Endothelial cell of umbilical vein (primary cell): Measurements from ENCODE around the gene HSPG2. TPM values are rescaled to one million over a fixed set of nuclear protein-coding genes. Genes with fewer than 3 reads are reported as not detected.

Experiments
- BruUV-seq: library from RNA; stranded (reverse); fragments of 400-500 nt; replicated peaks from 2 replicates; lab custom pipeline; 2021; lab: Mats Ljungman, UMichigan
- CTCF ChIA-PET: fragments of 300-600, 350-600 bp; sonication (Branson Sonifier 250); formaldehyde crosslinking; loops from one replicate; lab custom pipeline; 2021; ENCODE audit warnings: antibody characterized with exemption, inconsistent platforms; lab: Charles Lee
- POLR2A ChIA-PET: fragments of 300-600, 350-600 bp; sonication (Branson Sonifier 250); formaldehyde crosslinking; loops from one replicate; lab custom pipeline; 2021; ENCODE audit warnings: antibody characterized with exemption, inconsistent platforms; lab: Charles Lee
- DNase-seq: peaks from one replicate; pipeline ENCODE4 v3.0.0-alpha.2; 2011; ENCODE audit warnings: low read depth, low spot score
- FAIRE-seq: peaks from 2 replicates; lab custom pipeline; 2011; peaks lifted over from hg19 to GRCh38; lab: Jason Lieb, UNC
- H2AFZ ChIP-seq: 2 replicates; pipeline ENCODE4 v1.6.0; 2012; ENCODE audit warnings: low read depth, low read length, control low read depth, inconsistent platforms
- H3K27ac ChIP-seq: 2 replicates; pipeline ENCODE4 v1.5.1; 2011; ENCODE audit warnings: low read depth, mild to moderate bottlenecking, control low read depth, low read length, moderate library complexity; ENCODE audit not compliant: insufficient read depth
- H3K27me3 ChIP-seq, 2 experiments: 2 replicates each; pipeline versions ENCODE4 v1.6.0 to v1.6.1; 2011; ENCODE audit warnings: low read length in 2 of 2, mixed read lengths in 1 of 2; ENCODE audit not compliant: control insufficient read depth in 2 of 2, insufficient read depth in 2 of 2
- H3K36me3 ChIP-seq, 2 experiments: 2 replicates in 1 of 2; 3 replicates in 1 of 2; pipeline ENCODE4 v1.5.1; 2011; ENCODE audit warnings: low read length in 2 of 2, mild to moderate bottlenecking in 1 of 2, moderate library complexity in 1 of 2; ENCODE audit not compliant: control insufficient read depth in 2 of 2, insufficient read depth in 2 of 2; ENCODE audit errors: extremely low read depth in 1 of 2
- H3K4me1 ChIP-seq: 3 replicates; pipeline ENCODE4 v1.5.1; 2011; ENCODE audit warnings: mild to moderate bottlenecking, low read length; ENCODE audit not compliant: control insufficient read depth, insufficient read depth; ENCODE audit errors: extremely low read depth
- H3K4me2 ChIP-seq: 2 replicates; pipeline ENCODE4 v1.6.1; 2011; ENCODE audit warnings: low read length, control low read depth, mixed read lengths; ENCODE audit not compliant: insufficient read depth
- H3K4me3 ChIP-seq, 3 experiments: fragments of 200-600 bp in 1 of 3; sonication (generic), shearing (Covaris generic) in 1 of 3; replicated peaks in 1 of 3; 2 replicates each; pipeline ENCODE4 v1.5.1; 2011 to 2016; ENCODE audit warnings: control low read depth in 3 of 3, low read length in 3 of 3, mild to moderate bottlenecking in 2 of 3, inconsistent platforms in 1 of 3, low read depth in 1 of 3, moderate library complexity in 1 of 3; ENCODE audit not compliant: insufficient read depth in 1 of 3
- H3K79me2 ChIP-seq: 2 replicates; pipeline ENCODE4 v1.6.0; 2012; ENCODE audit warnings: low read length, inconsistent platforms; ENCODE audit not compliant: control insufficient read depth, insufficient read depth
- H3K9ac ChIP-seq: replicated peaks from 2 replicates; pipeline ENCODE3; 2011; ENCODE audit warnings: low read length, control low read depth; ENCODE audit not compliant: insufficient read depth; ENCODE audit errors: extremely low read depth
- H3K9me1 ChIP-seq: replicated peaks from 3 replicates; pipeline ENCODE4 v1.6.0; 2011; ENCODE audit warnings: mild to moderate bottlenecking, low read length; ENCODE audit not compliant: control insufficient read depth, insufficient read depth; ENCODE audit errors: extremely low read depth
- H3K9me3 ChIP-seq: replicated peaks from 2 replicates; pipeline ENCODE4 v1.5.1; 2012; ENCODE audit warnings: low read length, inconsistent platforms; ENCODE audit not compliant: control insufficient read depth, insufficient read depth
- H4K20me1 ChIP-seq: replicated peaks from 2 replicates; pipeline ENCODE3; 2011; ENCODE audit warnings: mild to moderate bottlenecking, low read length; ENCODE audit not compliant: control insufficient read depth, insufficient read depth; ENCODE audit errors: extremely low read depth
- EZH2 ChIP-seq: IDR thresholded peaks from 2 replicates; pipeline ENCODE4 v1.6.1; 2012; ENCODE audit warnings: borderline replicate concordance, low read depth, mild to moderate bottlenecking, moderate library complexity, low read length, inconsistent platforms; ENCODE audit not compliant: severe bottlenecking
- FOS ChIP-seq: IDR thresholded peaks from 2 replicates; pipeline ENCODE4 v1.6.1; 2011; ENCODE audit warnings: mild to moderate bottlenecking, low read length, moderate library complexity, borderline replicate concordance; ENCODE audit not compliant: insufficient read depth
- GATA2 ChIP-seq: IDR thresholded peaks from 2 replicates; pipeline ENCODE4 v1.7.0; 2011; ENCODE audit warnings: low read depth, mild to moderate bottlenecking, moderate library complexity, mixed read lengths, low read length; ENCODE audit not compliant: insufficient read length, insufficient read depth
- JUN ChIP-seq: IDR thresholded peaks from 2 replicates; pipeline ENCODE4 v1.6.1; 2011; ENCODE audit warnings: borderline replicate concordance, low read depth; ENCODE audit not compliant: insufficient read length, insufficient read depth
- MYC ChIP-seq: IDR thresholded peaks from one replicate; pipeline ENCODE4 v1.6.1; 2011; ENCODE audit warnings: mild to moderate bottlenecking, low read depth, low read length
- POLR2A ChIP-seq: IDR thresholded peaks from 2 replicates; pipeline ENCODE4 v1.6.1; 2012; ENCODE audit warnings: low read depth, mild to moderate bottlenecking, control low read depth, low read length
- POLR2AphosphoS5 ChIP-seq: IDR thresholded peaks from 2 replicates; pipeline ENCODE4 v1.6.1; 2012; ENCODE audit warnings: low read depth, mild to moderate bottlenecking, control low read depth, low read length, moderate library complexity; ENCODE audit not compliant: insufficient read depth
- dilution Hi-C: fragments of 300-500 bp; cut with MboI; formaldehyde crosslinking; loops from one replicate; pipeline ENCODE4 v1.15.0; 2019; ENCODE audit warnings: low sequenced_read_pairs; ENCODE audit not compliant: extremely low pct_ligation_motif_present
- intact Hi-C: fragments of 100-400 bp; cut with micrococcal nuclease; formaldehyde crosslinking; loops from one replicate; pipeline ENCODE4 v1.10.0; 2022
- polyA plus RNA-seq, 4 experiments: library from polyadenylated mRNA; depleted of rRNA in 3 of 4; stranded (reverse) in 3 of 4; unstranded in 1 of 4; fragments of >200 nt; gene quantifications; 2 replicates each; pipeline versions ENCODE4 v1.2.1 to v1.2.3, GENCODE V29; 2011 to 2012; ENCODE audit warnings: missing spikeins in 1 of 4
- total RNA-seq: library from RNA; stranded (reverse); gene quantifications from 2 replicates; pipeline ENCODE4 v1.2.3, GENCODE V29; 2021
- TF ChIP-seq, protein P1 (sequence below): IDR thresholded peaks from 2 replicates; pipeline ENCODE4 v1.6.1; 2011; ENCODE audit not compliant: insufficient read depth, insufficient read length
- TF ChIP-seq, protein P2 (sequence below), 2 donors: IDR thresholded peaks; 1 replicate in 1 of 2; 2 replicates in 1 of 2; pipeline ENCODE4 v1.5.1; 2011; ENCODE audit warnings: low read length in 2 of 2, mild to moderate bottlenecking in 2 of 2, moderate library complexity in 2 of 2, control low read depth in 1 of 2, inconsistent platforms in 1 of 2, low read depth in 1 of 2; ENCODE audit not compliant: insufficient read depth in 1 of 2; ENCODE audit errors: extremely low read depth in 1 of 2

HSPG2 gene
- total and polyA plus RNA-seq, 2 donors (not counting 3 experiments of a cell fraction or from before 2014, with no cell fraction given): 734 to 3,499 TPM

DNA sequence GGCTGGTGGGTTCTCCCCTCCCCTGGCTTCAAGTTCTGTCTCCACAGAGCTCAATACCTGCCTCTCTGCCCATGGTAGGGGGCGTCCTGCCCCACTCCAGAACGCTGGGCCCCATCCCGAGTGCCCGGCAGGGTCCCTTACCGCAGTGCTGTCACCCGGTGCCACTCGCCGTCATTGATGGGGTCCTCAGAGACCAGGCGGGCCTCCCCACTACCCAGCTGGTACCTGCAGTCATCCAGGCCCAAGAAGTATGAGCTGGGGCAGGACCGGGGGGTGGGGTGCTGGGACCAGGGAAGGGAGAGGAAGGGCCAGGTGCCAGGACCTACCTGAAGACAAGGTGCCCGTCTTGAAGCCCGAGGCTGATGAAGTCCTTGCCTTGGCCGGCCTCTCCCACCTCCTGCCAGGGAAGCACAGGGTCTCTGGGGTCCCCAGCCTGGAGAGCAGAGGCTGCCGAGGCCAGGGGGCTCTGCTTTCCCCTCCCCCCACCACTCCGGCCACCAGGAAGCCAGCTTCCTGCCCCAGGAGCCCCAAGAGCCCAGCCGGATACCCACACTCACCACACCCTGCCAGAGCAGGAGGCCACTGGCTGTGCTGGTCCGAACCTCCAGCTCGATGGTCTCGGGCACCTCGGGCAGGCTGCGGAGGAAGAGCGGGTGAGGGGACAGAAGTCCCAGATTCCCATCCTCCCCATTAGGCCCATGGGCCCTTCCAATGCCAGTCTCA is 113.0 kb downstream of the HSPG2 start:
- peaks cover 7% of the 10 kb centered on the region for H3K4me1 ChIP-seq

DNA sequence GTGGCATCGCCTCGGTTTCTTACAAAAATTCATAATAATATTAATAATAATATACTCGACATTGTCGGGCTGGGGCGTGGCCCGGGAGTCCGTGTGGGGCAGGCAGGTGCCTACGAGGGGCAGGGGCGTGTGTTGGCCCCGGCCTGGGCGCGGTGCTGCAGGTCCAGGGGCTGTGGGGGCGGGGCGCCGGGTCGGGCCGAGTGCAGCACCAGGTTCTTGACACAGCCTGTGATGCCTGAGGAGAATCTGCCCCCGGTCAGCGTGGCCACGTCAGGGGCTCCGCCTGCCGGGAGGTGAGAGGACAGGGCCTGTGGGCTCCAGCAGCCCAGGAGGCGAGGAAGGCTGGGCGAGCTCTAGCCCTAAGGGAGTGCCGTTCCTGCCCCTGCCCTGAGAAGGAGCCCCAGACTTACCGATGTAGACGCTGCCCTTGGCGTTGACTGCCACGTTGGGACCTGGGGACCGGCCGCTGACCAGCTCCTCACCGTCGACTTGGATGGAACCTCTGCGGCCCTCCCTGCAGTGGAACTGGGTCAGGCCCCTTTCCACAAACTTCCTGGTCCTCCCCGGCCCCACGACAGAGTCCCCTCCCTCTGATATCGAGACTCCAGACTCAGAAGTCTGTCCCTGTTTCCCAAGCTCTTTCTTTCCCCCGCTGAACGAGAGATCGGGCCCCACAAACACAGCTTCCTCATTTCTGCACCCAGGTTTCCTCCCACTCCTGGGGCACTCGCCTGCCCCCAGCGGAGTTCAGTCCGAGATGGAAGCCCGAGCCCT is 113.7 kb downstream of the HSPG2 start:
- Histone ChIP-seq H3K9me3 (no peaks in the 10 kb centered on the region), H3K27me3 (no peaks in the 10 kb centered on the region), H3K4me2 (no peak overlapping the region), H3K79me2 (no peaks in the 10 kb centered on the region), H3K27ac (no peak overlapping the region), H3K4me1 (peaks cover 9% of the 10 kb centered on the region), H3K4me3 (no peak overlapping the region), H2AFZ (no peak overlapping the region), H3K36me3 (peaks cover 43 to 70% of the 10 kb centered on the region in 2 experiments), H4K20me1 (no peaks in the 10 kb centered on the region), H3K9ac (no peak overlapping the region), H3K9me1 (no peaks in the 10 kb centered on the region)
- BruUV-seq: TSS peak; percentile 68
- intact Hi-C loops (no loop called here), dilution Hi-C loops (no loop called here)
- ChIA-PET POLR2A (no interaction called here), CTCF (no interaction called here)
- TF ChIP-seq GATA2: no peak
- peak; percentile 34 for TF ChIP-seq POLR2A
- TF ChIP-seq, protein P1, sequence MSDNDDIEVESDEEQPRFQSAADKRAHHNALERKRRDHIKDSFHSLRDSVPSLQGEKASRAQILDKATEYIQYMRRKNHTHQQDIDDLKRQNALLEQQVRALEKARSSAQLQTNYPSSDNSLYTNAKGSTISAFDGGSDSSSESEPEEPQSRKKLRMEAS: no peak
- TF ChIP-seq, protein P2, sequence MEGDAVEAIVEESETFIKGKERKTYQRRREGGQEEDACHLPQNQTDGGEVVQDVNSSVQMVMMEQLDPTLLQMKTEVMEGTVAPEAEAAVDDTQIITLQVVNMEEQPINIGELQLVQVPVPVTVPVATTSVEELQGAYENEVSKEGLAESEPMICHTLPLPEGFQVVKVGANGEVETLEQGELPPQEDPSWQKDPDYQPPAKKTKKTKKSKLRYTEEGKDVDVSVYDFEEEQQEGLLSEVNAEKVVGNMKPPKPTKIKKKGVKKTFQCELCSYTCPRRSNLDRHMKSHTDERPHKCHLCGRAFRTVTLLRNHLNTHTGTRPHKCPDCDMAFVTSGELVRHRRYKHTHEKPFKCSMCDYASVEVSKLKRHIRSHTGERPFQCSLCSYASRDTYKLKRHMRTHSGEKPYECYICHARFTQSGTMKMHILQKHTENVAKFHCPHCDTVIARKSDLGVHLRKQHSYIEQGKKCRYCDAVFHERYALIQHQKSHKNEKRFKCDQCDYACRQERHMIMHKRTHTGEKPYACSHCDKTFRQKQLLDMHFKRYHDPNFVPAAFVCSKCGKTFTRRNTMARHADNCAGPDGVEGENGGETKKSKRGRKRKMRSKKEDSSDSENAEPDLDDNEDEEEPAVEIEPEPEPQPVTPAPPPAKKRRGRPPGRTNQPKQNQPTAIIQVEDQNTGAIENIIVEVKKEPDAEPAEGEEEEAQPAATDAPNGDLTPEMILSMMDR (IDR thresholded peaks at IDR 0.05; ENCODE audit: extremely low read depth in 1 of 2, insufficient read depth in 1 of 2, low read depth in 1 of 2, low read length in 2 of 2): no peak
- TF ChIP-seq POLR2AphosphoS5: peak; percentile 47
- TF ChIP-seq FOS: no peak
- no peak for TF ChIP-seq EZH2
- no peak for TF ChIP-seq JUN
- TF ChIP-seq MYC: no peak
- no peak for DNase-seq
- FAIRE-seq: no peak

More for the DNA sequence above, 113.0 kb downstream of the HSPG2 start:
- Histone ChIP-seq H3K27me3 (no peaks in the 10 kb centered on the region), H2AFZ (no peak overlapping the region), H3K9ac (no peak overlapping the region), H3K9me3 (no peaks in the 10 kb centered on the region), H4K20me1 (no peaks in the 10 kb centered on the region), H3K4me3 (no peak overlapping the region), H3K9me1 (no peaks in the 10 kb centered on the region), H3K79me2 (no peaks in the 10 kb centered on the region), H3K4me2 (no peak overlapping the region), H3K36me3 (peaks cover 50 to 75% of the 10 kb centered on the region in 2 experiments), H3K27ac (no peak overlapping the region)
- no peak for FAIRE-seq
- BruUV-seq: no TSS peak
- no peak for TF ChIP-seq POLR2A
- TF ChIP-seq, protein P1: no peak
- TF ChIP-seq MYC: no peak
- intact Hi-C loops (no loop called here), dilution Hi-C loops (no loop called here)
- no peak for DNase-seq
- CTCF ChIA-PET: no interaction called here
- POLR2A ChIA-PET: no interaction called here
